Natural killer cell treated with Interleukin-12 subunit alpha and Interleukin-12 subunit beta and Interleukin-15 and Interleukin-18, amount 100 ng/mL, for 72 hours (primary cell): ENCODE measurements around the gene MXRA7. TPM values are rescaled to one million over a fixed set of nuclear protein-coding genes. Genes with fewer than 3 reads are reported as not detected.
"Not testable (repeated sequence)": the region's sequence is repeated elsewhere in the genome, so short reads cannot be mapped to it uniquely, and the experiment has no call there.

Source experiments
- ATAC-seq, 2 donors: fragments of 150-1000 bp; cut with Tn5 transposase in 1 of 2; sonication (Bioruptor Pico), chemical (Tn5 transposase) in 1 of 2; 2 replicates each; pipeline ENCODE4 v1.10.0; 2021
- DNase-seq: peaks from one replicate; pipeline ENCODE4 v3.0.0; 2022; ENCODE audit warnings: low spot score
- H3K27ac Mint-ChIP-seq, 2 donors: 1 replicate in 1 of 2; 2 replicates in 1 of 2; pipeline ENCODE4 v1.8.0; 2022; ENCODE audit warnings: mixed read lengths in 2 of 2, mild to moderate bottlenecking in 1 of 2, moderate library complexity in 1 of 2
- H3K27me3 Mint-ChIP-seq, 2 donors: 1 replicate in 1 of 2; 2 replicates in 1 of 2; pipeline ENCODE4 v1.8.0; 2022; ENCODE audit warnings: mixed read lengths in 2 of 2
- H3K36me3 Mint-ChIP-seq: one replicate; pipeline ENCODE4 v1.8.0; 2022; ENCODE audit warnings: mixed read lengths
- H3K4me1 Mint-ChIP-seq, 2 donors: 1 replicate in 1 of 2; 2 replicates in 1 of 2; pipeline ENCODE4 v1.8.0; 2022; ENCODE audit warnings: low read depth in 2 of 2, mixed read lengths in 2 of 2, mild to moderate bottlenecking in 1 of 2
- H3K4me3 Mint-ChIP-seq: one replicate; pipeline ENCODE4 v1.8.0; 2022; ENCODE audit warnings: mixed read lengths
- H3K9me3 Mint-ChIP-seq: 2 replicates; pipeline ENCODE4 v1.8.0; 2022; ENCODE audit warnings: mixed read lengths
- total RNA-seq, 2 donors: library from RNA; stranded (reverse); gene quantifications; one replicate each; pipeline ENCODE4 v1.2.3, GENCODE V29; 2022

MXRA7 gene
- total RNA-seq, 2 donors from 2014 or later = 18.1 to 19.4 TPM

- not testable (repeated sequence) for H3K27me3 Mint-ChIP-seq, ATAC-seq, DNase-seq, H3K9me3 Mint-ChIP-seq
- Mint-ChIP-seq H3K4me1 (peaks cover 46 to 52% of the 10 kb centered on the region in 2 donors), H3K27ac (peak overlapping the region; percentile 41 to 54), H3K4me3 (peak overlapping the region; percentile 92), H3K36me3 (peaks cover 39% of the 10 kb centered on the region)
Measured at GRCh38 chr17:76731800-76732733, 21.3 kb upstream of the MXRA7 start.

- Mint-ChIP-seq H3K9me3 (no peaks in the 10 kb centered on the region), H3K36me3 (peaks cover 12% of the 10 kb centered on the region), H3K4me1 (peaks cover 27 to 30% of the 10 kb centered on the region in 2 donors), H3K27ac (peak overlapping the region; percentile 89 to 91), H3K27me3 (no peaks in the 10 kb centered on the region), H3K4me3 (peak overlapping the region; percentile 96)
- no peak for DNase-seq
- no peak for ATAC-seq
Measured at GRCh38 chr17:76727745-76728456, 17.1 kb upstream of the MXRA7 start.

GRCh38 chr17:76726776-76727718 is 16.3 kb upstream of the MXRA7 start, which contains the start of gene METTL23:
TSS of gene METTL23 (plus strand) at chr17:76726839. CDS start at chr17:76729711, 2,872 bp downstream.
- DNase-seq = peak; percentile 89
- Mint-ChIP-seq H3K36me3 (peaks cover 13% of the 10 kb centered on the region), H3K27me3 (no peaks in the 10 kb centered on the region), H3K4me3 (peak within 1 kb of the TSS; percentile 96), H3K9me3 (no peaks in the 10 kb centered on the region), H3K27ac (peak within 1 kb of the TSS; percentile 89 to 91), H3K4me1 (peaks cover 27 to 32% of the 10 kb centered on the region in 2 donors)
- peak; percentile 73 to 75 for ATAC-seq

- Mint-ChIP-seq H3K4me1 (peaks cover 27 to 33% of the 10 kb centered on the region in 2 donors), H3K4me3 (peak within 1 kb of the TSS; percentile 96), H3K27ac (peak within 1 kb of the TSS; percentile 89 to 91), H3K27me3 (no peaks in the 10 kb centered on the region), H3K9me3 (no peaks in the 10 kb centered on the region), H3K36me3 (peaks cover 17% of the 10 kb centered on the region)
- peak; percentile 97 for DNase-seq
- peak; percentile 89 to 92 for ATAC-seq
Measured at GRCh38 chr17:76726231-76726775, 15.5 kb upstream of the MXRA7 start, which contains the start of gene JMJD6. TSS of gene JMJD6 (minus strand) at chr17:76726606. CDS start at chr17:76726475, 131 bp downstream.

- DNase-seq (peak; percentile 87), ATAC-seq (peak; percentile 61 to 62)
- Mint-ChIP-seq H3K4me1 (peaks cover 32 to 36% of the 10 kb centered on the region in 2 donors), H3K27me3 (no peaks in the 10 kb centered on the region), H3K9me3 (no peaks in the 10 kb centered on the region), H3K4me3 (peak overlapping the region; percentile 96), H3K36me3 (peaks cover 20% of the 10 kb centered on the region), H3K27ac (peak overlapping the region; percentile 89 to 91)
Measured at GRCh38 chr17:76725580-76726230, 14.9 kb upstream of the MXRA7 start.

GRCh38 chr17:76723812-76724211 is 13.0 kb upstream of the MXRA7 start:
- peaks cover 35 to 36% of the 10 kb centered on the region in 2 donors for H3K4me1 Mint-ChIP-seq
- H3K36me3 Mint-ChIP-seq = peaks cover 26% of the 10 kb centered on the region
- H3K9me3 Mint-ChIP-seq = no peaks in the 10 kb centered on the region
- no peak overlapping the region for H3K27ac Mint-ChIP-seq
- H3K27me3 Mint-ChIP-seq = no peaks in the 10 kb centered on the region
- H3K4me3 Mint-ChIP-seq = peak overlapping the region; percentile 96
- ATAC-seq (no peak), DNase-seq (no peak)

- peaks cover 28% of the 10 kb centered on the region for H3K36me3 Mint-ChIP-seq
- H3K4me1 Mint-ChIP-seq = peaks cover 37 to 38% of the 10 kb centered on the region in 2 donors
Measured at GRCh38 chr17:76722977-76723376, 12.2 kb upstream of the MXRA7 start.

GRCh38 chr17:76722279-76722678 is 11.5 kb upstream of the MXRA7 start:
- H3K4me3 Mint-ChIP-seq = no peak overlapping the region
- H3K27ac Mint-ChIP-seq = peak overlapping the region in 1 of 2 donors; percentile 58
- peaks cover 28% of the 10 kb centered on the region for H3K36me3 Mint-ChIP-seq
- H3K9me3 Mint-ChIP-seq = no peaks in the 10 kb centered on the region
- ATAC-seq (no peak), DNase-seq (no peak)
- H3K27me3 Mint-ChIP-seq = no peaks in the 10 kb centered on the region
- H3K4me1 Mint-ChIP-seq = peaks cover 31% of the 10 kb centered on the region in 2 donors

More at GRCh38 chr17:76722977-76723376, 12.2 kb upstream of the MXRA7 start:
- not testable (repeated sequence) for DNase-seq, H3K9me3 Mint-ChIP-seq, H3K27ac Mint-ChIP-seq, ATAC-seq, H3K27me3 Mint-ChIP-seq
- H3K4me3 Mint-ChIP-seq = peak overlapping the region; percentile 10

GRCh38 chr17:76721463-76721862 is 10.7 kb upstream of the MXRA7 start:
- no peaks in the 10 kb centered on the region for H3K27me3 Mint-ChIP-seq
- peaks cover 30% of the 10 kb centered on the region for H3K36me3 Mint-ChIP-seq
- H3K9me3 Mint-ChIP-seq = no peaks in the 10 kb centered on the region
- no peak for ATAC-seq
- no peak for DNase-seq
- H3K4me3 Mint-ChIP-seq = no peak overlapping the region
- H3K27ac Mint-ChIP-seq = peak overlapping the region in 1 of 2 donors; percentile 58
- H3K4me1 Mint-ChIP-seq = peaks cover 32 to 38% of the 10 kb centered on the region in 2 donors

- H3K27ac Mint-ChIP-seq = no peak overlapping the region
- peaks cover 37 to 43% of the 10 kb centered on the region in 2 donors for H3K4me1 Mint-ChIP-seq
- no peak overlapping the region for H3K4me3 Mint-ChIP-seq
- H3K36me3 Mint-ChIP-seq = peaks cover 35% of the 10 kb centered on the region
- ATAC-seq (no peak), DNase-seq (no peak)
- H3K9me3 Mint-ChIP-seq = no peaks in the 10 kb centered on the region
- no peaks in the 10 kb centered on the region for H3K27me3 Mint-ChIP-seq
Measured at GRCh38 chr17:76720941-76721340, 10.2 kb upstream of the MXRA7 start.

- H3K4me1 Mint-ChIP-seq = peaks cover 38 to 46% of the 10 kb centered on the region in 2 donors
- H3K4me3 Mint-ChIP-seq = no peak overlapping the region
- H3K27ac Mint-ChIP-seq = no peak overlapping the region
- H3K36me3 Mint-ChIP-seq = peaks cover 32% of the 10 kb centered on the region
- no peaks in the 10 kb centered on the region for H3K9me3 Mint-ChIP-seq
- H3K27me3 Mint-ChIP-seq = no peaks in the 10 kb centered on the region
- no peak for DNase-seq
- ATAC-seq = no peak
Measured at GRCh38 chr17:76720211-76720610, 9.4 kb upstream of the MXRA7 start.

- ATAC-seq (no peak), DNase-seq (no peak)
- Mint-ChIP-seq H3K4me1 (peaks cover 48 to 58% of the 10 kb centered on the region in 2 donors), H3K27ac (peak overlapping the region in 1 of 2 donors; percentile 39), H3K9me3 (no peaks in the 10 kb centered on the region), H3K4me3 (peak overlapping the region; percentile 6), H3K36me3 (peaks cover 45% of the 10 kb centered on the region), H3K27me3 (no peaks in the 10 kb centered on the region)
Measured at GRCh38 chr17:76718516-76718915, 7.8 kb upstream of the MXRA7 start.
